Peyer's patch (tissue), 4 donors: Measurements from ENCODE around the gene FBXO5. TPM values are rescaled to one million over a fixed set of nuclear protein-coding genes. Genes with fewer than 3 reads are reported as not detected.

Experiments
- DNase-seq, 3 donors: peaks; one replicate each; pipeline ENCODE4 v3.0.0-alpha.2; 2017 to 2019
- H3K27ac ChIP-seq, 4 donors: fragments of 200-600 bp; sonication (generic); one replicate each; pipeline ENCODE4 v1.5.1; 2016 to 2019
- H3K27me3 ChIP-seq, 2 donors: fragments of 200-600 bp; sonication (generic); one replicate each; pipeline ENCODE4 v1.5.1; 2019
- H3K36me3 ChIP-seq, 3 donors: fragments of 200-600 bp; sonication (generic); one replicate each; pipeline ENCODE4 v1.5.1; 2016 to 2019
- H3K4me1 ChIP-seq, 4 donors: fragments of 200-600 bp; sonication (generic); one replicate each; pipeline ENCODE4 v1.5.1; 2016 to 2019
- H3K4me3 ChIP-seq, 4 donors: fragments of 200-600 bp; sonication (generic); 1 replicate in 3 of 4; 2 replicates in 1 of 4; pipeline ENCODE4 v1.5.1; 2016 to 2019; ENCODE audit warnings: mild to moderate bottlenecking in 1 of 4
- H3K9me3 ChIP-seq, 4 donors: fragments of 200-600 bp; sonication (generic); one replicate each; pipeline ENCODE4 v1.5.1; 2016 to 2019; ENCODE audit warnings: mild to moderate bottlenecking in 1 of 4
- POLR2A ChIP-seq, 2 donors: fragments of 450-650 bp; IDR thresholded peaks; one replicate each; pipeline ENCODE4 v1.5.1; 2017; ENCODE audit warnings: antibody characterized with exemption in 2 of 2, mild to moderate bottlenecking in 2 of 2, moderate library complexity in 2 of 2
- small RNA-seq, 2 donors: library from RNA; depleted of rRNA; stranded (forward); fragments of <200 nt; gene quantifications; one replicate each; pipeline ENCODE3, GENCODE V24; 2016
- total RNA-seq, 4 donors: library from RNA; depleted of rRNA; stranded (reverse); fragments of >200 nt; gene quantifications; one replicate each; pipeline ENCODE4 v1.1.0, GENCODE V29; 2016
- TF ChIP-seq, protein P1 (sequence below), 6 experiments: fragments of 450-650 bp in 4 of 6; fragments of 200-600 bp in 2 of 6; sonication (generic) in 1 of 6; IDR thresholded peaks; one replicate each; pipeline ENCODE4 v1.5.1; 2017 to 2019; ENCODE audit warnings: antibody characterized with exemption in 6 of 6, mild to moderate bottlenecking in 3 of 6, moderate library complexity in 1 of 6

The FBXO5 gene
- total RNA-seq, 4 donors from 2014 or later, result 2.7 to 7.4 (median 3.0) TPM

DNA sequence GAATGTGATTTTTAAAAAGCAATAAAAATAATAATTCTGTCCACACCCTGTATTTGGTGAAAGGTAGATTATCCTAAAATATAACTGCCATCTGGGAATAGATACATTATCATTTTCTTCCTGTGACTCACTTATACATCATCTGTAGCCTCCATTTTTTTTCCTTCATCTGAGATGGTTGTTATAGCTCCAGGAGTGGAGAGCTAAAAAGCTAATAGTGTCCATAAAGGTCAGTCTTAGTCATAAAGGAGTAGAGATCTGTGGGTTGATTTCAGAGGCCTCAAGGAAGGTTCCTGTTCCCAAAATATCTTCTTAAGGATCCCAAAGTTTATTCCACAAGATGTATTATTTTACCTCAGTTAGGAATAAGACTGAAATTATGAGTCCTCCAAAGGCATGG is 41.1 kb downstream of the FBXO5 start:
- no peaks in the 10 kb centered on the region for H3K36me3 ChIP-seq
- no peak overlapping the region for H3K27ac ChIP-seq
- TF ChIP-seq, protein P1, sequence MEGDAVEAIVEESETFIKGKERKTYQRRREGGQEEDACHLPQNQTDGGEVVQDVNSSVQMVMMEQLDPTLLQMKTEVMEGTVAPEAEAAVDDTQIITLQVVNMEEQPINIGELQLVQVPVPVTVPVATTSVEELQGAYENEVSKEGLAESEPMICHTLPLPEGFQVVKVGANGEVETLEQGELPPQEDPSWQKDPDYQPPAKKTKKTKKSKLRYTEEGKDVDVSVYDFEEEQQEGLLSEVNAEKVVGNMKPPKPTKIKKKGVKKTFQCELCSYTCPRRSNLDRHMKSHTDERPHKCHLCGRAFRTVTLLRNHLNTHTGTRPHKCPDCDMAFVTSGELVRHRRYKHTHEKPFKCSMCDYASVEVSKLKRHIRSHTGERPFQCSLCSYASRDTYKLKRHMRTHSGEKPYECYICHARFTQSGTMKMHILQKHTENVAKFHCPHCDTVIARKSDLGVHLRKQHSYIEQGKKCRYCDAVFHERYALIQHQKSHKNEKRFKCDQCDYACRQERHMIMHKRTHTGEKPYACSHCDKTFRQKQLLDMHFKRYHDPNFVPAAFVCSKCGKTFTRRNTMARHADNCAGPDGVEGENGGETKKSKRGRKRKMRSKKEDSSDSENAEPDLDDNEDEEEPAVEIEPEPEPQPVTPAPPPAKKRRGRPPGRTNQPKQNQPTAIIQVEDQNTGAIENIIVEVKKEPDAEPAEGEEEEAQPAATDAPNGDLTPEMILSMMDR (IDR thresholded peaks at IDR 0.05), result no peak
- TF ChIP-seq POLR2A (IDR thresholded peaks at IDR 0.05), result no peak
- no peaks in the 10 kb centered on the region for H3K4me1 ChIP-seq
- H3K4me3 ChIP-seq, result no peak overlapping the region
- no peaks in the 10 kb centered on the region for H3K9me3 ChIP-seq
- no peaks in the 10 kb centered on the region for H3K27me3 ChIP-seq
- DNase-seq, result no peak

DNA sequence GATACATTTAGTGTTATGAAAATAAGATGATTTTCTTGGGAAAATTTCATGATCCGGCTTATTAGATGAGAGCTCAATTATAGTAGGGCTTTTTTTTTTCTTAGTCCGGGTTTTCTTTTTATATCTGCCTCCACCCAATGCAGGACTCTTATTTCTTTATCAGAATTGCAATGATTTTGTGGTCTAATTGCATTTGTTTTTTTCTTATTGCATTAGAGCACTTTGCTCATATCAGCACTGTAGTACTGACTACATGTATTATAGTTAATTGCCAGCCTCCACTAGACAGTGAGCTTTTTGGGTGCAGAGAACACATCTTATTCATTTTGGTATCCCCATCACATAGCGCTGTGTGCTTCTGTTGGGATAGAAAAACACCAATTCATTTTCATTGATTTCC is 50.0 kb downstream of the FBXO5 start:
- no peak overlapping the region for H3K27ac ChIP-seq
- H3K27me3 ChIP-seq, result no peaks in the 10 kb centered on the region
- H3K36me3 ChIP-seq, result no peaks in the 10 kb centered on the region
- TF ChIP-seq, protein P1 (IDR thresholded peaks at IDR 0.05), result no peak
- no peak for TF ChIP-seq POLR2A (IDR thresholded peaks at IDR 0.05)
- H3K9me3 ChIP-seq, result no peaks in the 10 kb centered on the region
- no peak overlapping the region for H3K4me3 ChIP-seq
- DNase-seq, result no peak
- no peaks in the 10 kb centered on the region for H3K4me1 ChIP-seq

DNA sequence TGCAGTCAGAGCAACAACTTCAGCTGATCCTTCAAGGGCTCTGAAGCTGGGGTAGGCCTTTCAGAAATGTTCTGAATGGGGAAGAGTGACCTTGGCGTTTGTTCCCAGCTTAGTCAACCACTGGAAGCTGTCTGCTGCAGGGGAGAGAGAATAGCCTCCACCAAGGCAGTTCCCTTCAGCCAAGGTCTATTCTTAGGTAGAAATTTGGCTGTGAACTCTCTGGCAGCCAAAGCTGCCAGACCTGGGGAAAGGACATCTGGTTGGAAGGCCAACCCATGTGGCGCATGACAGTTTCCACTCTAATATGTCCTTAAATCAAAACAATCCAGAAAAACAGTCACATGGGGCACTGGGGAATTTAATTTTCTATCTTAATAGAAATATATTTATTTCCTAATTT is 60.1 kb downstream of the FBXO5 start:
- no peaks in the 10 kb centered on the region for H3K36me3 ChIP-seq
- no peak for TF ChIP-seq POLR2A (IDR thresholded peaks at IDR 0.05)
- TF ChIP-seq, protein P1 (IDR thresholded peaks at IDR 0.05), result no peak
- DNase-seq, result no peak
- H3K4me3 ChIP-seq, result no peak overlapping the region
- no peak overlapping the region for H3K27ac ChIP-seq
- no peaks in the 10 kb centered on the region for H3K4me1 ChIP-seq
- no peaks in the 10 kb centered on the region for H3K27me3 ChIP-seq
- no peaks in the 10 kb centered on the region for H3K9me3 ChIP-seq

Small RNA genes within 50 kb of the gene (small RNA-seq; reads per million reads assigned to genes)
- 0 reads per million in 2 donors for gene AL080276.1

Other genes starting within 250 kb of the FBXO5 start
- gene VIP, start 232.2 kb downstream of the FBXO5 start, total RNA-seq, result 10 to 100 TPM in 3 of 4 donors, 1 to 10 TPM in 1; 5.8 to 22.4 (median 12.7) TPM
- gene MTRF1L, start 19.7 kb upstream of the FBXO5 start, total RNA-seq, result 10 to 100 TPM; 13.6 to 31.4 (median 19.1) TPM
- 1 to 10 TPM in 1 of 4 donors, under 1 TPM in 2, not detected in 1; 0.18 to 2.5 (median 0.67) TPM for gene RGS17, start 148.2 kb upstream of the FBXO5 start, total RNA-seq